Ammon's horn (tissue), 1 donor: ENCODE results near the gene MYO16.
A peak's percentile ranks its signal among the peaks of the same experiment; 100 is the strongest.
"Not testable (repeated sequence)": the region's sequence is repeated elsewhere in the genome, so short reads cannot be mapped to it uniquely, and the experiment has no call there.

Experiments
- DNase-seq: peaks from one replicate; pipeline ENCODE4 v3.0.0-alpha.2; 2016; ENCODE audit warnings: low spot score

The MYO16 gene

GRCh38 chr13:109198585-109198984, 569.2 kb downstream of the MYO16 start:
- no peak for DNase-seq

- no peak for DNase-seq
Observed at GRCh38 chr13:109199280-109199679, 569.9 kb downstream of the MYO16 start.

- DNase-seq = no peak
Observed at GRCh38 chr13:109200556-109200955, 571.1 kb downstream of the MYO16 start.

DNA sequence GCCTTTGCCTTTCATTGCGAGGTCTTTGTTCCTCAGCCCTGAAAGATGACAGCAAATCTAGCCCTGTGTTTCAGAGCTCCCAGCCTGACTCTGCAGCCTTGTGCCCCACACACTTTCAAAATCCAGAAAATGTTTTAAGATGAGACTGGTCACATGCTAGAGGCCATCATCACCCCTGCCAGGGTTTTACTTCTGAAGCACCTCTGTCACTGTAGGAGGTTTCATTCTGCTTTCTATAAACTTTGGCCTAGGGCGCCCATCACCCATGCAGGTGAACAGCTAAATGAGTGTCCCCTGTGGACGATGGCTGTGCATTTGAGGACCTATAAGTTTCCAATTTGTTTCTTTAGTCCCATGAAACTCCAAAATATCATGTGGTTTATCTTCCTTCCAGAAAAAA, 574.2 kb downstream of the MYO16 start:
- no peak for DNase-seq

DNA sequence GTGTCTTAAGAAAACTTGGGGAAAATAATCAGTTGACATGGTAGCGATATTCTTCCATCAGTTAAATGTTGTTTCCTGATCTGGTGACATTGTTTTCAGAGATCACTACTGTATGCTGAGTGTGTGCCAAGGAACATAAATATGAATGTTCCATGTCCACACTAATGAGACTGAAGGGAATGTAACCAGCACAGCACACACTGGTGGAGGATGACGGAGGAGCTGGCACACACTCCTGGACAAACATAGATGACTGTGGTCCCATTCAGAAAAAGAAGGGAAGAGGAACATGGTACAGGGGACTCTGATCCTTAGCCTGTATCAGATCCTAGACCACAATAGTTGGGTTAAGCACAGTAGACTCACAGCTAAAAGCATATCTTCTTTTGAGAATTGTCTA, 574.8 kb downstream of the MYO16 start:
- DNase-seq = no peak

- DNase-seq = no peak
Observed at GRCh38 chr13:109204657-109205056, 575.2 kb downstream of the MYO16 start.

- no peak for DNase-seq
Observed at GRCh38 chr13:109205315-109205714, 575.9 kb downstream of the MYO16 start.

GRCh38 chr13:109206616-109207015, 577.2 kb downstream of the MYO16 start:
- DNase-seq = no peak

- no peak for DNase-seq
Observed at GRCh38 chr13:109207622-109208021, 578.2 kb downstream of the MYO16 start.

DNA sequence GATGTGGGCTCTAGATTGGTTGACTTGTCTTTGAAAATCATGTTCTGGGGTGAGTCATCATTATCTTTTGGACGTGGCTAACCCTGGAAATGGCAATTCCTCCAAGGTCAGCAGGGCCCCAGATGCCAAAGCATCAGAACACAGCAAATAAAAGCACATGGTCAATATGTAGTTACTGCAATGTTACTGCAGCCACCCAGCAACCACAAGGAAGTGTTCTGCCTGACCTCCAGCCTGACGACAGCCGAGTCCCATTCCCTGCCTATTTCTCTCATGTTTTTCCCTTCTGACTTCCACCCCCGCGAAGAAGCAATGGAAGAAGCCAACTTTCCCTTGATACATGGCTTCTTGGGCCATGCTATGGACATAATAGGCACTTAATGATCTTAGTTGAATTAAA, 579.1 kb downstream of the MYO16 start:
- DNase-seq = no peak

DNA sequence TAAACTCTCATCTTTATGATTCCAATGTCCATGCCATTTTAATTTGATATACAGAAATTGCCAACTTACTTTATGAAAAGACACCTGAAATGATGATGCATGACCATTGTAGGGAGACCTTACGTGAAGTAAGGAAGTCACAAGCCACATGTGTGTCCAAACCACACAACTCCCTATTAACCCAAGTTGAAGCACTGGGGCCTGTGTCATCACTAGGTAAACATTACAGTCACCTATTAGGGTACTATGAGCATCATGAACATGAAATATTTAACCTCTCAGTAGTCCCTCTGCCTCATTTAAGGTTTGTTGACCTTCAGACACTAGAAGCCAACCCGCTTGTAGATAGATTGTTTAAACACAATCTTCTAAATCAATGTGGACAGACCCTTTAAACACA, 580.1 kb downstream of the MYO16 start:
- DNase-seq = no peak

GRCh38 chr13:109211616-109212015, 582.2 kb downstream of the MYO16 start:
- DNase-seq = peak; percentile 18

DNA sequence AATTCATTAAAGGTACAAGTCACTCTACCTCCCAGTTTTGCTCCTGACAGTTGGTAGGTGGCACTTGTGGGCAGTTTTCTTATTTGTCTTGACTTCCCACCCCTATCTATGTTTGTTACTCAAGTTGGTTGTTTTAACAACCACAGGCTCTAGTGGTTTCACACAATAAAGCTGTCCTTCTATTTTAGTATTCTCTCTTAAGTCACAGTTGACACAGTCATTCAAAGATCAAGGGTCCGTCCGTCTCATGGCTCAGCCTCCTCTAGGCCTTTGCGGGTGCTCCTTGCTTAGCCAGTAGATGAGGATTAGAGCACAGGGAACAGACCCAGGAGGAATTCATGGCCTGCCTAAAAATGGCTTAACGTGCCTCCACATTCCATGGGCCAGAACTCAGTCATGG, 583.2 kb downstream of the MYO16 start:
- DNase-seq = no peak

- no peak for DNase-seq
Observed at GRCh38 chr13:109213714-109214113, 584.3 kb downstream of the MYO16 start.

DNA sequence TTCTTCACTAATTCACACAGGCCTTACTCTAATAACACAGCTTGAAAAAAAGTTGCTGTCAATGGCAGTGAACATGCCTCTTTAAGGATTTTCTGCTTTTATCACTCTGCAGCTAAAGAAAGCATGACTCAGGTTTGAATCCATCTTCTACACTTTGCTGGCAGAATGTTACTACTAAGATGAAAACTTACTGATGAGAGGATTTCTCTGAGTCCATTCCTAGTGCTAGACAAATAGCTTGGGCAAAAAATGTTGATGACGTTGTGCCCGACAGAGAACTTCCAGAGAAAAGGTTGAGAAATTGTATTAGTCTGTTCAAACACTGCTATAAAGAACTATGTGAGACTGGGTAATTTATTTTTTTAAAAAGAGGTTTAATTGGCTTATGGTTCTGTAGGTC, 585.0 kb downstream of the MYO16 start:
- DNase-seq = no peak

- DNase-seq = no peak
Observed at GRCh38 chr13:109215377-109215776, 586.0 kb downstream of the MYO16 start.

- DNase-seq = not testable (repeated sequence)
Observed at GRCh38 chr13:109217510-109217909, 588.1 kb downstream of the MYO16 start.

GRCh38 chr13:109220631-109221030, 591.2 kb downstream of the MYO16 start:
- no peak for DNase-seq

DNA sequence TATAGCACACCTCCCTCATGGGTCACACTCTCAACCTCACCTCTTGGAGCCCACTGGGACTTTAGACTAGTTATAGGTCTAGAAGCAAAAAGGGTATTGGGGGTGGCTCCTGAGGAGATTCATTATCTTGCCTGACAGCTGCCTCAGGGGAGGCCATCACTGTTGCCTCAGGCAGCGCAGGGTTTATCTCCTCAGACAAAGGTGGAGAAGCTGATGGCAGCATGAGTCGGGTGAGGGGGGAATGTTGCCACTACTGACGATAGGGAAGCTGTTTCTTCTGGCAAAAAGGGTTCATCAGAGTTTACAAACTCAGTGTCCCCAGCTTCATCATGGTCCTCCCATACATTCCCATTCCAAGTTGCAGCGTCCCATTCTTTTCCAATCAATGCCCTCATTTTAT, 594.6 kb downstream of the MYO16 start:
- DNase-seq = no peak

DNA sequence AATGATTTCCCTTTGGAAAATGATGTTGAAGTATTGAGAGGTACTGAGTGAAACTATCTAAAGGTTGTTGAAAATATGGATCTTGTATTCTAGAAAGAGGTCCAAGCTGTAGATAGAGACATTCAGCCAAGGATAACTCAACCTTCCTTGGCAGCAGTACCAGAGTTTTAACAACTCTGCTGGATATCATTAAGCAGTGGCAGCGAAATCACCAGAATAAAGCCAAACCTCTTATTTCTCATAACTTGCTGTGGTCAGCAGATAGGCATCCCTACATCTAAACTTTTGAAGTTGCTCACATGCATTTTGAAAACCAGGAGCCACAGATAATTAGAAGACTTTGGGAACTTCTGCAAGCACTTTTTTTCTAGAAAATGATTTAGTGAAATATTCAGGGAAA, 597.2 kb downstream of the MYO16 start:
- no peak for DNase-seq

GRCh38 chr13:109227344-109227940, 598.0 kb downstream of the MYO16 start:
- no peak for DNase-seq

GRCh38 chr13:109228211-109228610, 598.8 kb downstream of the MYO16 start:
- no peak for DNase-seq

DNA sequence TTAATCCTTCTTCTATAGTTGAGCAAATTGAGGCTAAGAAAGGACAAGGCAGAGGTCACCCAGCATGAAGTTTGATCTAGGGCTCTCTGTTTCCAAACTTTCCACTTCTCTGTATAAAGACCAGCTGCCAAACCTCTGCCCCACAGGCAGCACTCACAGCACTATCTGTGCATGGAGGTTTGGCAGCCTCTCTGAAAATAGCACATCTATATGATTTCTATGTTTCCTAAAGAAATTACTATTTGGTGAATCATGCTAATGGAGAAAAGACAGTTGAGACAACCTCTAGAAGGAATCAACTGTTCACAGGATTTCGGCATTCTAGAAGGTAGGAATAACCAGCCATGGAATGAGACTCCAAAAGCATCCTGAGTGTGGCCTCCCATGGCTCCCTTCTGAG, 602.5 kb downstream of the MYO16 start:
- no peak for DNase-seq

- no peak for DNase-seq
Observed at GRCh38 chr13:109233293-109233692, 603.9 kb downstream of the MYO16 start.

- no peak for DNase-seq
Observed at GRCh38 chr13:109235901-109236300, 606.5 kb downstream of the MYO16 start.
